CD4-positive, alpha-beta T cell (primary cell): ENCODE measurements around the gene HDAC4. TPM values are rescaled to one million over a fixed set of nuclear protein-coding genes. Genes with fewer than 3 reads are reported as not detected.

Experiments
- ATAC-seq: fragments of 200-7000 bp; cut with Tn5 transposase; one replicate; pipeline ENCODE4 v1.10.0; 2022; ENCODE audit warnings: mild to moderate bottlenecking; ENCODE audit not compliant: poor library complexity
- CTCF ChIA-PET: fragments of 350-600 bp; sonication (Branson Sonifier 250); formaldehyde crosslinking; loops from one replicate; lab custom pipeline; 2021; ENCODE audit warnings: antibody characterized with exemption, inconsistent platforms; lab: Charles Lee
- POLR2A ChIA-PET: fragments of 350-600 bp; sonication (Branson Sonifier 250); formaldehyde crosslinking; loops from one replicate; lab custom pipeline; 2021; ENCODE audit warnings: antibody characterized with exemption, inconsistent platforms; lab: Charles Lee
- DNase-seq, 14 experiments: peaks; one replicate each; pipeline ENCODE4 v3.0.0-alpha.2; 2013 to 2020; ENCODE audit warnings: mixed read lengths in 2 of 14
- H3K27ac ChIP-seq, 2 donors: one replicate each; pipeline versions ENCODE4 v1.5.1 to v1.7.0; 2013; ENCODE audit warnings: low read length in 2 of 2, low read depth in 1 of 2, mild to moderate bottlenecking in 1 of 2
- H3K27me3 ChIP-seq, 2 experiments: 1 replicate in 1 of 2; 2 replicates in 1 of 2; pipeline versions ENCODE4 v1.6.1 to v1.7.0; 2013; ENCODE audit warnings: low read length in 2 of 2, control low read depth in 1 of 2, mild to moderate bottlenecking in 1 of 2, moderate library complexity in 1 of 2; ENCODE audit not compliant: insufficient read depth in 2 of 2, control insufficient read depth in 1 of 2
- H3K36me3 ChIP-seq: one replicate; pipeline ENCODE4 v1.6.1; 2013; ENCODE audit warnings: low read length, control low read depth; ENCODE audit not compliant: insufficient read depth
- H3K4me1 ChIP-seq: one replicate; pipeline ENCODE4 v1.6.1; 2013; ENCODE audit warnings: low read length, control low read depth; ENCODE audit not compliant: insufficient read depth
- H3K4me3 ChIP-seq: one replicate; pipeline ENCODE4 v1.5.1; 2013; ENCODE audit warnings: mild to moderate bottlenecking, low read length, moderate library complexity
- H3K9me3 ChIP-seq, 2 experiments: 1 replicate in 1 of 2; 2 replicates in 1 of 2; pipeline versions ENCODE4 v1.6.1 to v1.7.0; 2013; ENCODE audit warnings: low read length in 2 of 2, mild to moderate bottlenecking in 2 of 2, control low read depth in 1 of 2, moderate library complexity in 1 of 2; ENCODE audit not compliant: control insufficient read depth in 1 of 2, insufficient read depth in 1 of 2
- H3K27ac Mint-ChIP-seq: one replicate; pipeline ENCODE4 v1.8.0; 2020; ENCODE audit warnings: mixed read lengths
- H3K27me3 Mint-ChIP-seq: one replicate; pipeline ENCODE4 v1.8.0; 2021; ENCODE audit warnings: mixed read lengths
- H3K36me3 Mint-ChIP-seq: one replicate; pipeline ENCODE4 v1.8.0; 2021; ENCODE audit warnings: low read depth, mixed read lengths
- H3K4me1 Mint-ChIP-seq: one replicate; pipeline ENCODE4 v1.8.0; 2021; ENCODE audit warnings: low read depth, mixed read lengths
- H3K4me3 Mint-ChIP-seq: one replicate; pipeline ENCODE4 v1.8.0; 2020; ENCODE audit warnings: mild to moderate bottlenecking, mixed read lengths
- H3K9me3 Mint-ChIP-seq: one replicate; pipeline ENCODE4 v1.8.0; 2020; ENCODE audit warnings: mixed read lengths
- intact Hi-C, 2 experiments: fragments of 100-400 bp; cut with DNase I in 1 of 2; cut with micrococcal nuclease in 1 of 2; formaldehyde crosslinking; loops; one replicate each; pipeline versions ENCODE4 v1.15.1 to v1.9.0; 2023 to 2025; cut with DNase I, micrococcal nuclease
- total RNA-seq, 174 experiments: library from RNA in 2 of 174; stranded (reverse) in 2 of 174; gene quantifications; one replicate each; pipeline ENCODE4 v1.2.3 and lab custom pipeline; 2021 to 2026
- TF ChIP-seq, protein P1 (sequence below): fragments of 200-600 bp; IDR thresholded peaks from one replicate; pipeline ENCODE4 v1.8.0; 2022; ENCODE audit warnings: antibody characterized with exemption, mild to moderate bottlenecking

HDAC4 gene
- total RNA-seq, 2 experiments from 2014 or later = 45.3 to 49.2 TPM

DNA sequence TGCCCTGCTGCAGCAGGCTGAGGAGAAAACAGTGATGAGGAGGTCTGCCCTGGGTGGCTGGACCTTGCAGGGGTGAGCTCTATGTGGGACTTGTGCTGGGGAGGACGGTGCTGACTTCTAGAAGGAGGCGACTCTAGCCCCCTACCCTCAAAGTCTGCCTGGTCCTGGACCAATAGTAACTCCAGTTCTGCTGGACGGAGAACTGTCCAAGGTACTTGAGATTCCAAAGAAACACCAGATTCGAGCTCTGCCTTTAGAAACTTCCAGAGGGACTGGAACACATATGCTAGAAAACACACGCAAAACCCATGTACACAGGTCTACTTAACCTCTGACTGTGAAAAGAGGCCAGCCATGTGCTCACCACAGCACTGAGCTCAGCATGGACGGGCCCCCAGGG lies 292.4 kb downstream of the HDAC4 start:
- Histone ChIP-seq H3K4me1 (no peaks in the 10 kb centered on the region), H3K4me3 (no peak overlapping the region), H3K27ac (no peak overlapping the region), H3K27me3 (no peaks in the 10 kb centered on the region), H3K36me3 (peaks cover 90% of the 10 kb centered on the region), H3K9me3 (no peaks in the 10 kb centered on the region)
- Mint-ChIP-seq H3K4me3 (no peak overlapping the region), H3K36me3 (peaks cover 66% of the 10 kb centered on the region), H3K27ac (no peak overlapping the region), H3K27me3 (no peaks in the 10 kb centered on the region), H3K4me1 (no peaks in the 10 kb centered on the region), H3K9me3 (no peaks in the 10 kb centered on the region)
- ATAC-seq (no peak), DNase-seq (no peak)
- ChIA-PET CTCF (no interaction called here), POLR2A (no interaction called here)
- intact Hi-C loops = no loop called here
- TF ChIP-seq, protein P1, sequence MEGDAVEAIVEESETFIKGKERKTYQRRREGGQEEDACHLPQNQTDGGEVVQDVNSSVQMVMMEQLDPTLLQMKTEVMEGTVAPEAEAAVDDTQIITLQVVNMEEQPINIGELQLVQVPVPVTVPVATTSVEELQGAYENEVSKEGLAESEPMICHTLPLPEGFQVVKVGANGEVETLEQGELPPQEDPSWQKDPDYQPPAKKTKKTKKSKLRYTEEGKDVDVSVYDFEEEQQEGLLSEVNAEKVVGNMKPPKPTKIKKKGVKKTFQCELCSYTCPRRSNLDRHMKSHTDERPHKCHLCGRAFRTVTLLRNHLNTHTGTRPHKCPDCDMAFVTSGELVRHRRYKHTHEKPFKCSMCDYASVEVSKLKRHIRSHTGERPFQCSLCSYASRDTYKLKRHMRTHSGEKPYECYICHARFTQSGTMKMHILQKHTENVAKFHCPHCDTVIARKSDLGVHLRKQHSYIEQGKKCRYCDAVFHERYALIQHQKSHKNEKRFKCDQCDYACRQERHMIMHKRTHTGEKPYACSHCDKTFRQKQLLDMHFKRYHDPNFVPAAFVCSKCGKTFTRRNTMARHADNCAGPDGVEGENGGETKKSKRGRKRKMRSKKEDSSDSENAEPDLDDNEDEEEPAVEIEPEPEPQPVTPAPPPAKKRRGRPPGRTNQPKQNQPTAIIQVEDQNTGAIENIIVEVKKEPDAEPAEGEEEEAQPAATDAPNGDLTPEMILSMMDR = no peak

DNA sequence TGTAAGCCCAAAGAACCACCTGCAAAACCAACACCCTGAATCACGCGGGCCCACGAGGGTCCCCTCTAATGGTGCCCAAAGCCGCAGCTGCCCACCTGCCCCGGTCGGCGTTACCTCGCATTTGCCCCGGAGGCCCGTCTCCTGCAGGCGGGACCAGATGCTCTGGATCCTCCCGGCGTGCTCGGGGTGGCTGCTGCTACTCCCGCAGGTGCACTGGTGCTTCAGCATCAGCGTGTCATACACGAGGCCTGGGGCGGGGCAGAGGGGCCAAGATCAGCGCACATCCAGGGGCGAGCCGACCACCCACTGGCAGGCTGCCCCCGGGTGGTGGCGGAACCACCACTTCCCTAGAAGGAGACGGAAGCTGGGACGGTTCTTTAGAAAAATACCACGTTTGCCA lies 292.9 kb downstream of the HDAC4 start:
- intact Hi-C loops = no loop called here
- POLR2A ChIA-PET = no interaction called here
- Histone ChIP-seq H3K27me3 (no peaks in the 10 kb centered on the region), H3K9me3 (no peaks in the 10 kb centered on the region), H3K4me1 (no peaks in the 10 kb centered on the region), H3K36me3 (peaks cover 95% of the 10 kb centered on the region), H3K27ac (no peak overlapping the region), H3K4me3 (no peak overlapping the region)
- TF ChIP-seq, protein P1 = no peak
- Mint-ChIP-seq H3K27ac (no peak overlapping the region), H3K27me3 (no peaks in the 10 kb centered on the region), H3K36me3 (peaks cover 66% of the 10 kb centered on the region), H3K4me3 (no peak overlapping the region), H3K9me3 (no peaks in the 10 kb centered on the region), H3K4me1 (no peaks in the 10 kb centered on the region)
- DNase-seq (no peak), ATAC-seq (no peak)
- CTCF ChIA-PET = no interaction called here

DNA sequence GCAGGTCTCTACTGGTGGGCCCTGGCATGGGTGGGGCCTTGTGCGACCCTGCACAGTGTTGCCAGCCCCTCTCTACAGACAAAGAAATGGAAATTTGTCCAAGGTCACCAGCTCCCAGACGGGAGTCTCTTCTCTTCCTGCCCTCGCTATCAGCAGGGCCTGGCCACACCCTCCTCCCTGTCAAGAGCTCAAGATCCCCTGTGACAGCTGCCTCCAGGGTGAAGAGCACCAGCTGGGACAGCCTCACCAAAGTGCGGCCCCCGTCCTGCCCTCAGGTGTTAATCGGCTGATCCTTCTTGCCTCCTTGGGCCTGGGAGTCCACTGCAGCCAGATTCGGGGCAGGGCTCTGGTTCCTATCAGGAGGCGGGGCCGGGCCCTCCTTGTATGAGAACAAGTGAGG lies 293.9 kb downstream of the HDAC4 start:
- no peaks in the 10 kb centered on the region for H3K27me3 Mint-ChIP-seq
- H3K4me1 ChIP-seq = no peaks in the 10 kb centered on the region
- ChIA-PET POLR2A (no interaction called here), CTCF (no interaction called here)
- H3K27ac ChIP-seq = no peak overlapping the region
- peaks cover 73% of the 10 kb centered on the region for H3K36me3 Mint-ChIP-seq
- no peaks in the 10 kb centered on the region for H3K4me1 Mint-ChIP-seq
- intact Hi-C loops = no loop called here
- no peak overlapping the region for H3K4me3 ChIP-seq
- DNase-seq (no peak), ATAC-seq (no peak)
- H3K9me3 Mint-ChIP-seq = no peaks in the 10 kb centered on the region
- H3K27me3 ChIP-seq = no peaks in the 10 kb centered on the region
- TF ChIP-seq, protein P1 = no peak
- no peak overlapping the region for H3K4me3 Mint-ChIP-seq
- no peak overlapping the region for H3K27ac Mint-ChIP-seq
- peaks cover 98% of the 10 kb centered on the region for H3K36me3 ChIP-seq
- H3K9me3 ChIP-seq = no peaks in the 10 kb centered on the region
